ENCODE results near the gene POC1A. TPM values are rescaled to one million over a fixed set of nuclear protein-coding genes. Genes with fewer than 3 reads are reported as not detected.

POC1A gene
- total and polyA plus RNA-seq, 10 of the 15 experiments (the other 5 are each of a cell fraction or from before 2014, with no cell fraction given), result 8.5 to 49.8 (median 23.5) TPM

DNA sequence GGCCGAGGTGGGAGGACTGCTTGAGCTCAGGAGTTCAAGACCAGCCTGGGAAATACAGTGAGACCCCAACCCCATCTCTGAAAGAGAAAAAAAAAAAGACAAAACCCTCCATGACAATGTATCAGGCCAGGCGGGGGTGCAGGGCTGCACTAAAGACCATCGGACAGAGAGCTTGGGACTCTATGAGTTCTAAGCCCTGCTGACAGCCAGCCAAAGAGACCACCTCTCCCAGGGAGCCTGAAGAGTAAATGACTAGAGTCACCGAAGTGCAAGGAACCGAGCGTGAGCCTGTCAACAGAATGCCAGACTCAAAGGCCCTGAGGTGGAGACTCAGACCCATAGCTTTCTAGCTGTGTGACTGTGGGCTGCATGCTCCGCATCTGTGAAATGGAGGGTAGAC, 12.5 kb downstream of the POC1A start:
- POLR2A ChIA-PET, result no interaction called here

DNA sequence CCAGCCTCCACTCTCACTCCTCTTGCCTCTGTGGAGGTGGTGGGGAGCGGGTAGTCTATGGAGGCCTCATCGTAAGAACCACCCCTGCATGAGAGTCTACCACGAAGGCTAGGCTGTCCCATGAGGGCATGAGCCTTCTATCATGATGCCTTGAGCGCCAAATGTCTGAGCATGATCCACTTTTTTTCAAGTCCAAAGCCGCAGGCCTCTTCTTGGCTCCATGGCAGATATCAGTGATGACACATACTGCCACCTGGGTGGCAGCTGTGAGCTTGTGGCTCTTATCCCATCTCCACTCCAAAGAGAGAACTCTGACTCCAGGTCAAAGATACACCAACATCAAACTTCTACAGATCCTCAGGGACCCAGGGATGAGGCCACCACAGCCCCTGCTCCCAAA, 13.5 kb downstream of the POC1A start:
- peaks cover 8 to 11% of the 10 kb centered on the region in 2 experiments for H3K36me3 ChIP-seq (ENCODE audit: control insufficient read depth in 2 of 2, insufficient read depth in 2 of 2, low read length in 1 of 2)
- no peaks in the 10 kb centered on the region for H4K20me1 ChIP-seq (ENCODE audit: control insufficient read depth, insufficient read depth)
- H3K27ac ChIP-seq (ENCODE audit: control insufficient read depth, insufficient read depth), result no peak overlapping the region
- H3K27me3 ChIP-seq (replicated peaks in 1 of 2; ENCODE audit: control insufficient read depth in 2 of 2, insufficient read depth in 2 of 2, low read length in 1 of 2), result no peaks in the 10 kb centered on the region
- in situ Hi-C loops (cut with MboI) (loop anchor here (5.0 kb wide), 1 partner anchor 138 kb away; no protein-coding TSS in a partner anchor), intact Hi-C loops (cut with micrococcal nuclease; ENCODE audit: unreplicated experiment) (no loop called here)
- WGBS (ENCODE audit: insufficient coverage, insufficient replicate concordance, low lambda C conversion rate, missing lambda C conversion rate), result 98% methylated on average over 5 of the region's 5 CpGs
- FAIRE-seq, result no peak
- RAD21 ChIA-PET (ENCODE audit: unreplicated experiment), result interaction anchor here (0.8 kb wide), 1 partner anchor 19 kb away, joined by 3 read pairs; no protein-coding TSS in a partner anchor
- H3K4me3 ChIP-seq, result no peak overlapping the region
- H2AFZ ChIP-seq (ENCODE audit: control insufficient read depth, low read depth, low read length), result no peak overlapping the region
- SMC1A ChIA-PET (ENCODE audit: uncharacterized antibody, unreplicated experiment), result interaction anchor here (1.5 kb wide), 1 partner anchor 87 kb away, joined by 3 read pairs; no protein-coding TSS in a partner anchor
- H3K9ac ChIP-seq (ENCODE audit: control insufficient read depth, insufficient read depth, low read length), result no peak overlapping the region
- H3K9me3 ChIP-seq (replicated peaks; ENCODE audit: control insufficient read depth, insufficient read depth, low read length), result no peaks in the 10 kb centered on the region
- ATAC-seq, result no peak
- BruUV-seq (replicated peaks), result no TSS peak
- no peak for DNase-seq (ENCODE audit: low read depth, low spot score)
- CTCF ChIA-PET, result interaction anchor here (2.5 to 10.1 kb wide), 2 partner anchors 88 to 137 kb away, joined by 11 to 169 read pairs; no protein-coding TSS in a partner anchor
- no peaks in the 10 kb centered on the region for H3K79me2 ChIP-seq (ENCODE audit: control insufficient read depth, insufficient read depth, low read length)
- POLR2A ChIA-PET, result no interaction called here
- H3K4me1 ChIP-seq (ENCODE audit: control insufficient read depth, insufficient read depth, low read length), result peaks cover 5% of the 10 kb centered on the region; the same call in 1 of the 2 replicates
- no peak overlapping the region for H3K4me2 ChIP-seq (ENCODE audit: control insufficient read depth, insufficient read depth)
- no peak for TF ChIP-seq BACH1 (IDR thresholded peaks at IDR 0.05; ENCODE audit: borderline replicate concordance)
- TF ChIP-seq EGR1 (IDR thresholded peaks at IDR 0.05; ENCODE audit: borderline replicate concordance in 1 of 2, low read depth in 2 of 2, low read length in 2 of 2), result no peak
- TF ChIP-seq CREB1 (IDR thresholded peaks at IDR 0.05; ENCODE audit: low read depth), result no peak
- TF ChIP-seq, protein P1, sequence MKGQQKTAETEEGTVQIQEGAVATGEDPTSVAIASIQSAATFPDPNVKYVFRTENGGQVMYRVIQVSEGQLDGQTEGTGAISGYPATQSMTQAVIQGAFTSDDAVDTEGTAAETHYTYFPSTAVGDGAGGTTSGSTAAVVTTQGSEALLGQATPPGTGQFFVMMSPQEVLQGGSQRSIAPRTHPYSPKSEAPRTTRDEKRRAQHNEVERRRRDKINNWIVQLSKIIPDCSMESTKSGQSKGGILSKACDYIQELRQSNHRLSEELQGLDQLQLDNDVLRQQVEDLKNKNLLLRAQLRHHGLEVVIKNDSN (IDR thresholded peaks at IDR 0.05; ENCODE audit: borderline replicate concordance, extremely low read length, insufficient read depth, low read depth, low read length), result no peak
- no peak for TF ChIP-seq EED (IDR thresholded peaks at IDR 0.05; ENCODE audit: low read depth)
- TF ChIP-seq MEF2A (IDR thresholded peaks at IDR 0.05; ENCODE audit: insufficient read depth, low read depth, low read length), result no peak
- TF ChIP-seq, protein P2, sequence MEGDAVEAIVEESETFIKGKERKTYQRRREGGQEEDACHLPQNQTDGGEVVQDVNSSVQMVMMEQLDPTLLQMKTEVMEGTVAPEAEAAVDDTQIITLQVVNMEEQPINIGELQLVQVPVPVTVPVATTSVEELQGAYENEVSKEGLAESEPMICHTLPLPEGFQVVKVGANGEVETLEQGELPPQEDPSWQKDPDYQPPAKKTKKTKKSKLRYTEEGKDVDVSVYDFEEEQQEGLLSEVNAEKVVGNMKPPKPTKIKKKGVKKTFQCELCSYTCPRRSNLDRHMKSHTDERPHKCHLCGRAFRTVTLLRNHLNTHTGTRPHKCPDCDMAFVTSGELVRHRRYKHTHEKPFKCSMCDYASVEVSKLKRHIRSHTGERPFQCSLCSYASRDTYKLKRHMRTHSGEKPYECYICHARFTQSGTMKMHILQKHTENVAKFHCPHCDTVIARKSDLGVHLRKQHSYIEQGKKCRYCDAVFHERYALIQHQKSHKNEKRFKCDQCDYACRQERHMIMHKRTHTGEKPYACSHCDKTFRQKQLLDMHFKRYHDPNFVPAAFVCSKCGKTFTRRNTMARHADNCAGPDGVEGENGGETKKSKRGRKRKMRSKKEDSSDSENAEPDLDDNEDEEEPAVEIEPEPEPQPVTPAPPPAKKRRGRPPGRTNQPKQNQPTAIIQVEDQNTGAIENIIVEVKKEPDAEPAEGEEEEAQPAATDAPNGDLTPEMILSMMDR (IDR thresholded peaks at IDR 0.05 in 2 of 3, conservative IDR thresholded peaks at IDR 0.05 in 1 of 3; ENCODE audit: control insufficient read depth in 2 of 3, extremely low read depth in 1 of 3, insufficient read depth in 1 of 3, low read depth in 3 of 3, low read length in 3 of 3), result no peak
- no peak for TF ChIP-seq STAT3 (IDR thresholded peaks at IDR 0.05; ENCODE audit: low read depth, low read length)
- TF ChIP-seq SMAD5 (IDR thresholded peaks at IDR 0.05; ENCODE audit: low read depth), result no peak
- TF ChIP-seq YY1 (IDR thresholded peaks at IDR 0.05; ENCODE audit: low read depth, low read length), result no peak
- TF ChIP-seq SREBF2 (IDR thresholded peaks at IDR 0.05; ENCODE audit: low read length), result no peak
- TF ChIP-seq, protein P3, sequence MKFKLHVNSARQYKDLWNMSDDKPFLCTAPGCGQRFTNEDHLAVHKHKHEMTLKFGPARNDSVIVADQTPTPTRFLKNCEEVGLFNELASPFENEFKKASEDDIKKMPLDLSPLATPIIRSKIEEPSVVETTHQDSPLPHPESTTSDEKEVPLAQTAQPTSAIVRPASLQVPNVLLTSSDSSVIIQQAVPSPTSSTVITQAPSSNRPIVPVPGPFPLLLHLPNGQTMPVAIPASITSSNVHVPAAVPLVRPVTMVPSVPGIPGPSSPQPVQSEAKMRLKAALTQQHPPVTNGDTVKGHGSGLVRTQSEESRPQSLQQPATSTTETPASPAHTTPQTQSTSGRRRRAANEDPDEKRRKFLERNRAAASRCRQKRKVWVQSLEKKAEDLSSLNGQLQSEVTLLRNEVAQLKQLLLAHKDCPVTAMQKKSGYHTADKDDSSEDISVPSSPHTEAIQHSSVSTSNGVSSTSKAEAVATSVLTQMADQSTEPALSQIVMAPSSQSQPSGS (IDR thresholded peaks at IDR 0.05; ENCODE audit: low read length), result no peak

More for the DNA sequence above, 12.5 kb downstream of the POC1A start:
- Histone ChIP-seq H3K9ac (ENCODE audit: control insufficient read depth, insufficient read depth, low read length) (no peak overlapping the region), H3K4me2 (ENCODE audit: control insufficient read depth, insufficient read depth) (no peak overlapping the region), H3K79me2 (ENCODE audit: control insufficient read depth, insufficient read depth, low read length) (no peaks in the 10 kb centered on the region), H3K4me1 (ENCODE audit: control insufficient read depth, insufficient read depth, low read length) (peaks cover 5% of the 10 kb centered on the region; the same call in 1 of the 2 replicates), H3K27me3 (replicated peaks in 1 of 2; ENCODE audit: control insufficient read depth in 2 of 2, insufficient read depth in 2 of 2, low read length in 1 of 2) (no peaks in the 10 kb centered on the region), H3K4me3 (no peak overlapping the region), H3K27ac (ENCODE audit: control insufficient read depth, insufficient read depth) (no peak overlapping the region), H4K20me1 (ENCODE audit: control insufficient read depth, insufficient read depth) (no peaks in the 10 kb centered on the region), H2AFZ (ENCODE audit: control insufficient read depth, low read depth, low read length) (no peak overlapping the region), H3K9me3 (replicated peaks; ENCODE audit: control insufficient read depth, insufficient read depth, low read length) (no peaks in the 10 kb centered on the region), H3K36me3 (ENCODE audit: control insufficient read depth in 2 of 2, insufficient read depth in 2 of 2, low read length in 1 of 2) (peaks cover 8% of the 10 kb centered on the region in 2 experiments)
- SMC1A ChIA-PET (ENCODE audit: uncharacterized antibody, unreplicated experiment), result interaction anchor here (2.1 kb wide), 1 partner anchor 138 kb away, joined by 8 read pairs; no protein-coding TSS in a partner anchor
- CTCF ChIA-PET, result interaction anchor here (0.8 to 10.1 kb wide), 5 partner anchors 10 to 138 kb away, joined by 3 to 169 read pairs (median 4); no protein-coding TSS in a partner anchor
- BruUV-seq (replicated peaks), result no TSS peak
- in situ Hi-C loops (cut with MboI) (loop anchor here (5.0 kb wide), 1 partner anchor 139 kb away; no protein-coding TSS in a partner anchor), intact Hi-C loops (cut with micrococcal nuclease; ENCODE audit: unreplicated experiment) (no loop called here)
- TF ChIP-seq RUNX3 (IDR thresholded peaks at IDR 0.05; ENCODE audit: low read length) (no peak), SIN3A (IDR thresholded peaks at IDR 0.05; ENCODE audit: low read depth, low read length) (no peak)
- RAD21 ChIA-PET (ENCODE audit: unreplicated experiment), result interaction anchor here (1.4 to 6.3 kb wide), 4 partner anchors 81 to 138 kb away, joined by 3 to 51 read pairs (median 8); no protein-coding TSS in a partner anchor
- ATAC-seq, result no peak
- FAIRE-seq, result no peak
- no peak for DNase-seq (ENCODE audit: low read depth, low spot score)
- 88% methylated on average over 7 of the region's 7 CpGs for WGBS (ENCODE audit: insufficient coverage, insufficient replicate concordance, low lambda C conversion rate, missing lambda C conversion rate)

Data from GM12878 (cell line).